ENCODE data around the gene TRMT10A. TPM values are rescaled to one million over a fixed set of nuclear protein-coding genes. Genes with fewer than 3 reads are reported as not detected.

Gene TRMT10A
- total and polyA plus RNA-seq, 10 of the 15 experiments (the other 5 are each of a cell fraction or from before 2014, with no cell fraction given): 4.5 to 13.4 (median 9.2) TPM

DNA sequence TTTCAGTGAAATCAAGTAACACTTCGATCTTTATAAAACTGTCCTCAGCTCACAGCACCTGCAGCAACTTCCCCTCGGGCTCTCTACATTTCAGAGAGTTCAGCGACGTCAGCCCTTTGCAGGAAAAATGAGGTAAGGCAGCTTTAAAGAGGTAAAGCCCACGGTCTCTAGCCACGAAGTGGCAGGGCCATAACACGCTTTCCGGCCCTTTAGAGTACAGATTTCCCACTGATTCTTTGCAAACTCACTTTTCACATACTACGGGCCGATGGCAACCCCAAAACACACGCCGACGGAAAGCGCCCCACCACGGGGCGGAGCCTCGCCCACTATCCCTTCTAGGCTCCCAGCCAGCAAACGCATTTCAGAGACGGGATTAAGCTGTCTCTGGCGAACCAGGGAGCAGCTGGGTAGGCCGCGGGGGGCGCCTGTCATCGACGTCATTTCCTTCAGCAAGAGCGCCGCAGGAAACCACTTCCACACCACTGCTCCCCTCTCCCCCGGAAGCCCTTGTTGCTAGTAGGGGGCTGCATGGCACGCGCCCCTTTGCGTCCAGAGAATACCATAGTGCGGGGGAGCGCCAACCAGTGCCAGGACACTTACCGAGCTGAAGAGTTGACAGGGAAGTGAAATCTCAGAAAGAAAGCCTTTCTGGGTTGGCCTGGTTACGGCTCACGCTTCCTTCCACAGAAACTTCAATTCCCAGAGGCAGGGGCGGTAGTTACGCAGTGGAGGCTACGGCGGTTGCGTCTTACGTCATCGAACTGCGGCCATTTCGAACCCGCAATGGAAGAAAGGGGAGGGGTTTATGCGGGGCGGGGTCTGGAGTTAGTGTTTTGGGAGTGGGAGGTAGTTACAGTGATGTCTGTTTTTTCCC lies at the start of gene TRMT10A (continued):
- no peak for TF ChIP-seq CHD4 (IDR thresholded peaks at IDR 0.05)
- no peak for TF ChIP-seq HDGF (IDR thresholded peaks at IDR 0.05)
- TF ChIP-seq, protein P1, sequence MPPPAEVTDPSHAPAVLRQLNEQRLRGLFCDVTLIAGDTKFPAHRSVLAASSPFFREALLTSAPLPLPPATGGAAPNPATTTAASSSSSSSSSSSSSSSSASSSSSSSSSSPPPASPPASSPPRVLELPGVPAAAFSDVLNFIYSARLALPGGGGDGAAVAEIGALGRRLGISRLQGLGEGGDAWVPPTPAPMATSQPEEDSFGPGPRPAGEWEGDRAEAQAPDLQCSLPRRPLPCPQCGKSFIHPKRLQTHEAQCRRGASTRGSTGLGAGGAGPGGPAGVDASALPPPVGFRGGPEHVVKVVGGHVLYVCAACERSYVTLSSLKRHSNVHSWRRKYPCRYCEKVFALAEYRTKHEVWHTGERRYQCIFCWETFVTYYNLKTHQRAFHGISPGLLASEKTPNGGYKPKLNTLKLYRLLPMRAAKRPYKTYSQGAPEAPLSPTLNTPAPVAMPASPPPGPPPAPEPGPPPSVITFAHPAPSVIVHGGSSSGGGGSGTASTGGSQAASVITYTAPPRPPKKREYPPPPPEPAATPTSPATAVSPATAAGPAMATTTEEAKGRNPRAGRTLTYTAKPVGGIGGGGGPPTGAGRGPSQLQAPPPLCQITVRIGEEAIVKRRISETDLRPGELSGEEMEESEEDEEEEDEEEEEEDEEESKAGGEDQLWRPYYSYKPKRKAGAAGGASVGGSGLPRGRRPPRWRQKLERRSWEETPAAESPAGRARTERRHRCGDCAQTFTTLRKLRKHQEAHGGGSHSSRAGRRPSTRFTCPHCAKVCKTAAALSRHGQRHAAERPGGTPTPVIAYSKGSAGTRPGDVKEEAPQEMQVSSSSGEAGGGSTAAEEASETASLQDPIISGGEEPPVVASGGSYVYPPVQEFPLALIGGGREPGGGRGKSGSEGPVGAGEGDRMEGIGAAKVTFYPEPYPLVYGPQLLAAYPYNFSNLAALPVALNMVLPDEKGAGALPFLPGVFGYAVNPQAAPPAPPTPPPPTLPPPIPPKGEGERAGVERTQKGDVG (CRISPR knock-in tag; IDR thresholded peaks at IDR 0.05): no peak
- TF ChIP-seq GATAD2B (conservative IDR thresholded peaks at IDR 0.05; ENCODE audit: low read depth): peak; percentile 55; the same call in 1 of the 2 replicates
- no peak for TF ChIP-seq NR2C2 (IDR thresholded peaks at IDR 0.05; ENCODE audit: borderline replicate concordance, control insufficient read depth, insufficient read length, low read depth)
- no peak for TF ChIP-seq BCL11A (IDR thresholded peaks at IDR 0.05; ENCODE audit: low read depth, low read length)
- TF ChIP-seq TAF1 (IDR thresholded peaks at IDR 0.05; ENCODE audit: borderline replicate concordance, low read depth, low read length): peak; percentile 63; the same call in 1 of the 2 replicates
- TF ChIP-seq MTA3 (IDR thresholded peaks at IDR 0.05; ENCODE audit: borderline replicate concordance, low read length): no peak
- no peak for TF ChIP-seq CHD1 (IDR thresholded peaks at IDR 0.05; ENCODE audit: low read depth, low read length)
- TF ChIP-seq POLR2AphosphoS5 (IDR thresholded peaks at IDR 0.05; ENCODE audit: low read length): peak; percentile 79
- TF ChIP-seq, protein P2, sequence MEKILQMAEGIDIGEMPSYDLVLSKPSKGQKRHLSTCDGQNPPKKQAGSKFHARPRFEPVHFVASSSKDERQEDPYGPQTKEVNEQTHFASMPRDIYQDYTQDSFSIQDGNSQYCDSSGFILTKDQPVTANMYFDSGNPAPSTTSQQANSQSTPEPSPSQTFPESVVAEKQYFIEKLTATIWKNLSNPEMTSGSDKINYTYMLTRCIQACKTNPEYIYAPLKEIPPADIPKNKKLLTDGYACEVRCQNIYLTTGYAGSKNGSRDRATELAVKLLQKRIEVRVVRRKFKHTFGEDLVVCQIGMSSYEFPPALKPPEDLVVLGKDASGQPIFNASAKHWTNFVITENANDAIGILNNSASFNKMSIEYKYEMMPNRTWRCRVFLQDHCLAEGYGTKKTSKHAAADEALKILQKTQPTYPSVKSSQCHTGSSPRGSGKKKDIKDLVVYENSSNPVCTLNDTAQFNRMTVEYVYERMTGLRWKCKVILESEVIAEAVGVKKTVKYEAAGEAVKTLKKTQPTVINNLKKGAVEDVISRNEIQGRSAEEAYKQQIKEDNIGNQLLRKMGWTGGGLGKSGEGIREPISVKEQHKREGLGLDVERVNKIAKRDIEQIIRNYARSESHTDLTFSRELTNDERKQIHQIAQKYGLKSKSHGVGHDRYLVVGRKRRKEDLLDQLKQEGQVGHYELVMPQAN (conservative IDR thresholded peaks at IDR 0.05): peak; percentile 87
- TF ChIP-seq ZBED1 (IDR thresholded peaks at IDR 0.05; ENCODE audit: borderline replicate concordance): peak; percentile 64; the same call in 1 of the 2 replicates
- TF ChIP-seq PML (IDR thresholded peaks at IDR 0.05; ENCODE audit: low read length): peak; percentile 74
- peak; percentile 28 to 53; a peak in 2 of 4 replicates for TF ChIP-seq IKZF2 (IDR thresholded peaks at IDR 0.05)
- TF ChIP-seq RB1 (IDR thresholded peaks at IDR 0.05; ENCODE audit: borderline replicate concordance): no peak
- TF ChIP-seq YY1 (IDR thresholded peaks at IDR 0.05; ENCODE audit: low read depth, low read length): peak; percentile 88
- TF ChIP-seq SMARCA5 (IDR thresholded peaks at IDR 0.05): peak; percentile 64; the same call in 1 of the 2 replicates
- TF ChIP-seq TARDBP (IDR thresholded peaks at IDR 0.05; ENCODE audit: borderline replicate concordance): peak; percentile 77
- TF ChIP-seq SIN3A (IDR thresholded peaks at IDR 0.05; ENCODE audit: low read depth, low read length): peak; percentile 85; the same call in 1 of the 2 replicates
- no peak; the same call in 1 of the 2 replicates for TF ChIP-seq STAT1 (conservative IDR thresholded peaks at IDR 0.05)
- peak; percentile 39 to 76; a peak in 2 of 3 replicates for TF ChIP-seq EGR1 (IDR thresholded peaks at IDR 0.05; ENCODE audit: borderline replicate concordance in 1 of 2, low read depth in 2 of 2, low read length in 2 of 2)
- TF ChIP-seq RUNX3 (IDR thresholded peaks at IDR 0.05; ENCODE audit: low read length): peak; percentile 86
- no peak for TF ChIP-seq YBX1 (IDR thresholded peaks at IDR 0.05)
- TF ChIP-seq HCFC1 (IDR thresholded peaks at IDR 0.05; ENCODE audit: low read length): peak; percentile 90
- TF ChIP-seq NR2C1 (IDR thresholded peaks at IDR 0.05): peak; percentile 94
- TF ChIP-seq NFYB (IDR thresholded peaks at IDR 0.05; ENCODE audit: insufficient read depth, low read depth, low read length): peak; percentile 68; the same call in 1 of the 2 replicates
